Stomach (tissue), 4 donors: ENCODE measurements around the gene NR1I3.

Experiments
- CTCF ChIP-seq, 7 experiments: fragments of 450-650 bp in 4 of 7; fragments of 200-600 bp in 3 of 7; sonication (generic) in 3 of 7; IDR thresholded peaks; one replicate each; pipeline ENCODE4 v1.5.1; 2016 to 2019; ENCODE audit warnings: antibody characterized with exemption in 7 of 7, control low read depth in 2 of 7, mild to moderate bottlenecking in 1 of 7
- EP300 ChIP-seq: sonication (generic); formaldehyde crosslinking; IDR thresholded peaks from one replicate; pipeline ENCODE4 v1.6.1; 2017; ENCODE audit warnings: antibody characterized with exemption
- POLR2A ChIP-seq, 4 donors: fragments of 450-650 bp; IDR thresholded peaks; one replicate each; pipeline ENCODE4 v1.6.1; 2016; ENCODE audit warnings: antibody characterized with exemption in 4 of 4, control low read depth in 2 of 4, mild to moderate bottlenecking in 1 of 4, moderate library complexity in 1 of 4
- POLR2AphosphoS5 ChIP-seq, 3 donors: sonication (generic); formaldehyde crosslinking; IDR thresholded peaks; one replicate each; pipeline ENCODE4 v1.6.1; 2016; ENCODE audit warnings: antibody characterized with exemption in 3 of 3

GRCh38 chr1:161285113-161285512 lies 47.1 kb upstream of the NR1I3 start:
- no peak for TF ChIP-seq CTCF (IDR thresholded peaks at IDR 0.05)
- no peak for TF ChIP-seq EP300
- no peak for TF ChIP-seq POLR2A (IDR thresholded peaks at IDR 0.05)
- TF ChIP-seq POLR2AphosphoS5 (IDR thresholded peaks at IDR 0.05), result no peak
